ENCODE data around the gene ZNRD2.

- TF ChIP-seq CTCF (IDR thresholded peaks at IDR 0.05) (peak in 1 of 6 experiments; percentile 37), POLR2A (IDR thresholded peaks at IDR 0.05) (peak in 1 of 2 donors; percentile 54)
Measured at GRCh38 chr11:65615229-65615949, 45.1 kb downstream of the ZNRD2 start, which contains the start of gene PCNX3.
